Liver (tissue), 9 donors: ENCODE data around the gene MYOM3. TPM values are rescaled to one million over a fixed set of nuclear protein-coding genes. Genes with fewer than 3 reads are reported as not detected.

Experiments
- DNase-seq: peaks from one replicate; pipeline ENCODE4 v3.0.0-alpha.2; 2017; ENCODE audit warnings: low spot score
- H3K27ac ChIP-seq, 2 donors: one replicate each; pipeline ENCODE4 v1.7.0; 2013; ENCODE audit warnings: inconsistent platforms in 2 of 2, low read length in 2 of 2, control low read depth in 1 of 2, low read depth in 1 of 2, mild to moderate bottlenecking in 1 of 2
- H3K27me3 ChIP-seq, 4 donors: one replicate each; pipeline versions ENCODE4 v1.6.1 to v1.7.0; 2013; ENCODE audit warnings: low read length in 3 of 4, inconsistent platforms in 1 of 4, mild to moderate bottlenecking in 1 of 4, moderate library complexity in 1 of 4; ENCODE audit not compliant: control insufficient read depth in 4 of 4, insufficient read depth in 4 of 4
- H3K36me3 ChIP-seq, 4 donors: one replicate each; pipeline versions ENCODE4 v1.6.1 to v1.7.0; 2013; ENCODE audit warnings: low read length in 3 of 4, mild to moderate bottlenecking in 3 of 4, low read depth in 1 of 4, moderate library complexity in 1 of 4; ENCODE audit not compliant: control insufficient read depth in 4 of 4, insufficient read depth in 3 of 4
- H3K4me1 ChIP-seq, 4 donors: one replicate each; pipeline versions ENCODE4 v1.6.1 to v1.7.0; 2013; ENCODE audit warnings: low read length in 3 of 4, mild to moderate bottlenecking in 3 of 4, moderate library complexity in 1 of 4; ENCODE audit not compliant: control insufficient read depth in 4 of 4, insufficient read depth in 4 of 4
- H3K4me3 ChIP-seq, 3 donors: one replicate each; pipeline versions ENCODE4 v1.6.1 to v1.7.0; 2013; ENCODE audit warnings: low read length in 3 of 3, control low read depth in 1 of 3, low read depth in 1 of 3, mild to moderate bottlenecking in 1 of 3
- H3K9ac ChIP-seq, 2 donors: one replicate each; pipeline ENCODE4 v1.7.0; 2013; ENCODE audit warnings: low read length in 2 of 2, mild to moderate bottlenecking in 2 of 2, moderate library complexity in 2 of 2, control low read depth in 1 of 2, low read depth in 1 of 2
- H3K9me3 ChIP-seq, 4 donors: one replicate each; pipeline versions ENCODE4 v1.6.1 to v1.7.0; 2013; ENCODE audit warnings: low read length in 3 of 4; ENCODE audit not compliant: control insufficient read depth in 4 of 4
- CTCF ChIP-seq: fragments of 150-350 bp; IDR thresholded peaks from 2 replicates; pipeline ENCODE4 v1.5.1; 2017; ENCODE audit warnings: improper control_type of control experiment, low read depth, low read length; ENCODE audit not compliant: missing input control
- EGR1 ChIP-seq, 2 donors: IDR thresholded peaks; 2 replicates each; pipeline ENCODE4 v1.6.1; 2016 to 2018; ENCODE audit warnings: antibody characterized with exemption in 2 of 2, low read depth in 2 of 2
- FOXA2 ChIP-seq: IDR thresholded peaks from 2 replicates; pipeline ENCODE4 v1.6.1; 2016; ENCODE audit warnings: antibody characterized with exemption
- GABPA ChIP-seq, 2 donors: IDR thresholded peaks in 1 of 2; conservative IDR thresholded peaks in 1 of 2; 2 replicates each; pipeline ENCODE4 v1.6.1; 2016; ENCODE audit warnings: antibody characterized with exemption in 2 of 2, mild to moderate bottlenecking in 1 of 2, moderate library complexity in 1 of 2
- HNF4G ChIP-seq: IDR thresholded peaks from 2 replicates; pipeline ENCODE4 v1.6.1; 2016; ENCODE audit warnings: antibody characterized with exemption
- JUND ChIP-seq, 2 donors: IDR thresholded peaks; 2 replicates each; pipeline ENCODE4 v1.6.1; 2016; ENCODE audit warnings: antibody characterized with exemption in 2 of 2
- SP1 ChIP-seq: IDR thresholded peaks from 2 replicates; pipeline ENCODE4 v1.6.1; 2018; ENCODE audit warnings: antibody characterized with exemption, mild to moderate bottlenecking
- YY1 ChIP-seq: IDR thresholded peaks from 2 replicates; pipeline ENCODE4 v1.6.1; 2016; ENCODE audit warnings: antibody characterized with exemption, mild to moderate bottlenecking
- WGBS: extraction: QIAGEN DNeasy Blood & Tissue Kit; methylation state at CpG from one replicate; pipeline ENCODE4 v1.1.7; 2013; 5-methylcytosine and 5-hydroxymethylcytosine counted together
- polyA plus RNA-seq, 2 donors: library from polyadenylated mRNA; stranded (reverse) in 1 of 2; unstranded in 1 of 2; fragments of 200-250 nt in 1 of 2; fragments of >200 nt in 1 of 2; fragmentation: Nextera tagmentation in 1 of 2; extraction: Ambion mirVana in 1 of 2; gene quantifications; one replicate each; pipeline versions ENCODE4 v1.2.1 to v1.2.3, GENCODE V29; 2013 to 2015
- total RNA-seq, 2 donors: library from RNA; depleted of rRNA; stranded (reverse); fragments of >200 nt; gene quantifications; one replicate each; pipeline ENCODE4 v1.2.3, GENCODE V29; 2014
- TF ChIP-seq, protein P1 (sequence below): IDR thresholded peaks from 2 replicates; pipeline ENCODE4 v1.6.1; 2016; ENCODE audit warnings: antibody characterized with exemption, mild to moderate bottlenecking
- TF ChIP-seq, protein P2 (sequence below): IDR thresholded peaks from 2 replicates; pipeline ENCODE4 v1.6.1; 2016; ENCODE audit warnings: antibody characterized with exemption
- TF ChIP-seq, protein P3 (sequence below): IDR thresholded peaks from 2 replicates; pipeline ENCODE4 v1.6.1; 2016; ENCODE audit warnings: antibody characterized with exemption
- TF ChIP-seq, protein P4 (sequence below): IDR thresholded peaks from 2 replicates; pipeline ENCODE4 v1.6.1; 2016; ENCODE audit warnings: antibody characterized with exemption
- donor health status: healthy.
- donor health status: healthy.
- donor health status: healthy.
- donor health status: healthy.
- donor health status: healthy.

The MYOM3 gene
- total and polyA plus RNA-seq, 4 donors = 0.01 to 0.17 (median 0.05) TPM; not detected in 1

DNA sequence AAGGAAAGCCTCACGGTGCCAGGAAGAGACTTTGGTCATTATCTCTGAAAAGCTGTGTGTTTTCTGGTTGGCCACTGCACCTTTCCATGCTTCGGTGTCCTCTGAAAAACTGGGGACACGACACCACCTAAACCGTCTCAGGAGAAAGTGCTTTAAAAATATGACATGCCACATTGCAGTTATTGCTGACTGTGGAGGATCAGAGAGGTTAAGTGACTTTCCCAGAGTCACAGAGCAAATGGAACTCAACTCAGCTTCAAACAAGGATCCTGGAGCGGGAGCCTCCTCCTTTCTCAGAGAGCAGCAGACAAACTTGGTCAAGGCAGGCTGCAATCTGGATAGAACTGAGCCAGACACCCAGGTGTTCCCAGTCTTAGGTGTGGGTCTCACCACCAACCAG lies 13.8 kb downstream of the MYOM3 start (continued):
- no peak for TF ChIP-seq CTCF

DNA sequence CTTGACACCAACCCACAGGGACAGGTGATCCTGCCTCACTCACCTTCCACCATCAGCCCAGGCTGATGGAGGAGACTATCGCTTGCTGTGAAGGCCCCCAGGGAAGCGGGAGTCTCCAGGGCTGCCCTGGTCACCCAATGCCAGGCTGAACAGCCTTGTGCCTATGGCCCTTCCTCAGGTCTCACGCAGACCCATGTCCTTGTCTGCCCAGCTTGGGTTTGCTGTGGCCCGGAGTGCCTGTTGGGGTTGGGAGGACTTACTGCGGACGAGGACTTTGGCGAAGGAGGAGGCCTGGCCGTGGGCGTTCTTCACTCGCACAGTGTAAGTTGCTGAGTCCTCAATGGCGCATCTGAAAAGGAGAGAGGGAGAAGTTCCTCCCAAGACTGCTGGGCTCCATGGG lies 14.3 kb downstream of the MYOM3 start:
- DNase-seq = no peak
- Histone ChIP-seq H3K9me3 (no peaks in the 10 kb centered on the region), H3K27ac (no peak overlapping the region), H3K36me3 (no peaks in the 10 kb centered on the region), H3K4me3 (no peak overlapping the region), H3K4me1 (no peaks in the 10 kb centered on the region), H3K9ac (no peak overlapping the region), H3K27me3 (no peaks in the 10 kb centered on the region)
- WGBS = 95% methylated on average over 11 of the region's 11 CpGs
- TF ChIP-seq, protein P1, sequence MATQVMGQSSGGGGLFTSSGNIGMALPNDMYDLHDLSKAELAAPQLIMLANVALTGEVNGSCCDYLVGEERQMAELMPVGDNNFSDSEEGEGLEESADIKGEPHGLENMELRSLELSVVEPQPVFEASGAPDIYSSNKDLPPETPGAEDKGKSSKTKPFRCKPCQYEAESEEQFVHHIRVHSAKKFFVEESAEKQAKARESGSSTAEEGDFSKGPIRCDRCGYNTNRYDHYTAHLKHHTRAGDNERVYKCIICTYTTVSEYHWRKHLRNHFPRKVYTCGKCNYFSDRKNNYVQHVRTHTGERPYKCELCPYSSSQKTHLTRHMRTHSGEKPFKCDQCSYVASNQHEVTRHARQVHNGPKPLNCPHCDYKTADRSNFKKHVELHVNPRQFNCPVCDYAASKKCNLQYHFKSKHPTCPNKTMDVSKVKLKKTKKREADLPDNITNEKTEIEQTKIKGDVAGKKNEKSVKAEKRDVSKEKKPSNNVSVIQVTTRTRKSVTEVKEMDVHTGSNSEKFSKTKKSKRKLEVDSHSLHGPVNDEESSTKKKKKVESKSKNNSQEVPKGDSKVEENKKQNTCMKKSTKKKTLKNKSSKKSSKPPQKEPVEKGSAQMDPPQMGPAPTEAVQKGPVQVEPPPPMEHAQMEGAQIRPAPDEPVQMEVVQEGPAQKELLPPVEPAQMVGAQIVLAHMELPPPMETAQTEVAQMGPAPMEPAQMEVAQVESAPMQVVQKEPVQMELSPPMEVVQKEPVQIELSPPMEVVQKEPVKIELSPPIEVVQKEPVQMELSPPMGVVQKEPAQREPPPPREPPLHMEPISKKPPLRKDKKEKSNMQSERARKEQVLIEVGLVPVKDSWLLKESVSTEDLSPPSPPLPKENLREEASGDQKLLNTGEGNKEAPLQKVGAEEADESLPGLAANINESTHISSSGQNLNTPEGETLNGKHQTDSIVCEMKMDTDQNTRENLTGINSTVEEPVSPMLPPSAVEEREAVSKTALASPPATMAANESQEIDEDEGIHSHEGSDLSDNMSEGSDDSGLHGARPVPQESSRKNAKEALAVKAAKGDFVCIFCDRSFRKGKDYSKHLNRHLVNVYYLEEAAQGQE = no peak
- no peak for TF ChIP-seq FOXA2
- no peak for TF ChIP-seq CTCF
- TF ChIP-seq, protein P2, sequence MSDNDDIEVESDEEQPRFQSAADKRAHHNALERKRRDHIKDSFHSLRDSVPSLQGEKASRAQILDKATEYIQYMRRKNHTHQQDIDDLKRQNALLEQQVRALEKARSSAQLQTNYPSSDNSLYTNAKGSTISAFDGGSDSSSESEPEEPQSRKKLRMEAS = no peak
- TF ChIP-seq GABPA (IDR thresholded peaks at IDR 0.05 in 1 of 2, conservative IDR thresholded peaks at IDR 0.05 in 1 of 2) = no peak
- TF ChIP-seq HNF4G = no peak
- TF ChIP-seq EGR1 (IDR thresholded peaks at IDR 0.05; ENCODE audit: low read depth in 2 of 2) = no peak
- no peak for TF ChIP-seq JUND (IDR thresholded peaks at IDR 0.05)
- no peak for TF ChIP-seq SP1
- no peak for TF ChIP-seq YY1
- TF ChIP-seq, protein P3, sequence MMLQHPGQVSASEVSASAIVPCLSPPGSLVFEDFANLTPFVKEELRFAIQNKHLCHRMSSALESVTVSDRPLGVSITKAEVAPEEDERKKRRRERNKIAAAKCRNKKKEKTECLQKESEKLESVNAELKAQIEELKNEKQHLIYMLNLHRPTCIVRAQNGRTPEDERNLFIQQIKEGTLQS = no peak
- TF ChIP-seq, protein P4, sequence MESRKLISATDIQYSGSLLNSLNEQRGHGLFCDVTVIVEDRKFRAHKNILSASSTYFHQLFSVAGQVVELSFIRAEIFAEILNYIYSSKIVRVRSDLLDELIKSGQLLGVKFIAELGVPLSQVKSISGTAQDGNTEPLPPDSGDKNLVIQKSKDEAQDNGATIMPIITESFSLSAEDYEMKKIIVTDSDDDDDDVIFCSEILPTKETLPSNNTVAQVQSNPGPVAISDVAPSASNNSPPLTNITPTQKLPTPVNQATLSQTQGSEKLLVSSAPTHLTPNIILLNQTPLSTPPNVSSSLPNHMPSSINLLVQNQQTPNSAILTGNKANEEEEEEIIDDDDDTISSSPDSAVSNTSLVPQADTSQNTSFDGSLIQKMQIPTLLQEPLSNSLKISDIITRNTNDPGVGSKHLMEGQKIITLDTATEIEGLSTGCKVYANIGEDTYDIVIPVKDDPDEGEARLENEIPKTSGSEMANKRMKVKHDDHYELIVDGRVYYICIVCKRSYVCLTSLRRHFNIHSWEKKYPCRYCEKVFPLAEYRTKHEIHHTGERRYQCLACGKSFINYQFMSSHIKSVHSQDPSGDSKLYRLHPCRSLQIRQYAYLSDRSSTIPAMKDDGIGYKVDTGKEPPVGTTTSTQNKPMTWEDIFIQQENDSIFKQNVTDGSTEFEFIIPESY = no peak
